ENCODE data around the gene RRP8.

DNA sequence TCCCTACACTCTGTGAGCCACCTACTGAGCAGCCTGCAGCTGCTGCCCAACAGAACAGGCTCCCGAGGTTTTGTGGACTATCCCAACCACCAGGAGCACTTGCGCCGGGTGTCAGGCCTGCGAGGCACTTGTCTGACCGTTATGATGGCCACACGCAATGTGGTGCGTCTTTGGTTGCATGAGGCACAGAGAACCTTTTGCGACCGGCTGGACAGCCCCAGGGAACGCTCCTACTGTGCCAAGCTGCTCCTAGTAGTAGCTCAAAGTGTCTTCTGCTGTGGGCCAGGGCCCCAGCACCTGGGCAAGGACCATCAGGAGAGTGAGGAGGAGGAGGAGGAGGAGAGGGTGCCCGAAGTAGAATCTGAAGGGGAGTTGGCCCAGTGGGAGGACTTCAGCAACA is 46.4 kb downstream of the RRP8 start:
- TF ChIP-seq, protein P1, sequence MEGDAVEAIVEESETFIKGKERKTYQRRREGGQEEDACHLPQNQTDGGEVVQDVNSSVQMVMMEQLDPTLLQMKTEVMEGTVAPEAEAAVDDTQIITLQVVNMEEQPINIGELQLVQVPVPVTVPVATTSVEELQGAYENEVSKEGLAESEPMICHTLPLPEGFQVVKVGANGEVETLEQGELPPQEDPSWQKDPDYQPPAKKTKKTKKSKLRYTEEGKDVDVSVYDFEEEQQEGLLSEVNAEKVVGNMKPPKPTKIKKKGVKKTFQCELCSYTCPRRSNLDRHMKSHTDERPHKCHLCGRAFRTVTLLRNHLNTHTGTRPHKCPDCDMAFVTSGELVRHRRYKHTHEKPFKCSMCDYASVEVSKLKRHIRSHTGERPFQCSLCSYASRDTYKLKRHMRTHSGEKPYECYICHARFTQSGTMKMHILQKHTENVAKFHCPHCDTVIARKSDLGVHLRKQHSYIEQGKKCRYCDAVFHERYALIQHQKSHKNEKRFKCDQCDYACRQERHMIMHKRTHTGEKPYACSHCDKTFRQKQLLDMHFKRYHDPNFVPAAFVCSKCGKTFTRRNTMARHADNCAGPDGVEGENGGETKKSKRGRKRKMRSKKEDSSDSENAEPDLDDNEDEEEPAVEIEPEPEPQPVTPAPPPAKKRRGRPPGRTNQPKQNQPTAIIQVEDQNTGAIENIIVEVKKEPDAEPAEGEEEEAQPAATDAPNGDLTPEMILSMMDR (conservative IDR thresholded peaks at IDR 0.05; ENCODE audit: low read depth, low read length), result no peak
- TF ChIP-seq EZH2phosphoT487 (IDR thresholded peaks at IDR 0.05; ENCODE audit: borderline replicate concordance, low read length), result no peak
